NCI-H526 treated with DMSO at 0.1 percent for 48 hours (cell line): ENCODE results near the gene BCKDK.
"Not testable (repeated sequence)": the region's sequence is repeated elsewhere in the genome, so short reads cannot be mapped to it uniquely, and the experiment has no call there.

ENCODE experiments used
- DNase-seq: peaks from one replicate; lab custom pipeline; 2025; lab: John Stamatoyannopoulos, UW

Gene BCKDK

GRCh38 chr16:31127182-31127581, 19.0 kb downstream of the BCKDK start:
- no peak for DNase-seq

- DNase-seq, result no peak
These were observed 20.8 kb downstream of the BCKDK start for GRCh38 chr16:31128711-31129567.

GRCh38 chr16:31129568-31130335, 21.6 kb downstream of the BCKDK start:
- no peak for DNase-seq

GRCh38 chr16:31130336-31130891, 22.2 kb downstream of the BCKDK start:
- no peak for DNase-seq

GRCh38 chr16:31130899-31131298, 22.7 kb downstream of the BCKDK start:
- no peak for DNase-seq

GRCh38 chr16:31131416-31131815, 23.2 kb downstream of the BCKDK start:
- no peak for DNase-seq

GRCh38 chr16:31131841-31132271, 23.7 kb downstream of the BCKDK start:
- DNase-seq, result no peak

- DNase-seq, result no peak
These were observed 24.3 kb downstream of the BCKDK start for GRCh38 chr16:31132303-31132979.

- DNase-seq, result no peak
These were observed 24.9 kb downstream of the BCKDK start for GRCh38 chr16:31133046-31133501.

- no peak for DNase-seq
These were observed 25.9 kb downstream of the BCKDK start for GRCh38 chr16:31134091-31134571.

GRCh38 chr16:31134625-31135534, 26.7 kb downstream of the BCKDK start:
- DNase-seq, result no peak

GRCh38 chr16:31135535-31136286, 27.5 kb downstream of the BCKDK start, which contains the start of gene PRSS8:
PRSS8 (minus strand) TSS chr16:31135727; CDS start chr16:31135498, 229 bp downstream.
- DNase-seq, result no peak

GRCh38 chr16:31136287-31136662, 28.1 kb downstream of the BCKDK start:
- DNase-seq, result no peak

GRCh38 chr16:31136822-31137499, 28.8 kb downstream of the BCKDK start:
- not testable (repeated sequence) for DNase-seq

GRCh38 chr16:31138621-31139578, 30.7 kb downstream of the BCKDK start:
- no peak for DNase-seq

- DNase-seq, result not testable (repeated sequence)
These were observed 32.9 kb downstream of the BCKDK start for GRCh38 chr16:31141071-31141469.

- DNase-seq, result no peak
These were observed 33.4 kb downstream of the BCKDK start for GRCh38 chr16:31141489-31142108.
